Ascending aorta (tissue), 2 donors: ENCODE measurements around the gene PCBP1. TPM values are rescaled to one million over a fixed set of nuclear protein-coding genes. Genes with fewer than 3 reads are reported as not detected.

ENCODE experiments used
- DNase-seq, 2 donors: peaks; one replicate each; pipeline ENCODE4 v3.0.0-alpha.2; 2019; ENCODE audit warnings: low spot score in 2 of 2
- H3K27ac ChIP-seq, 2 donors: fragments of 200-600 bp; sonication (generic); one replicate each; pipeline ENCODE4 v1.5.1; 2016 to 2017; ENCODE audit warnings: mild to moderate bottlenecking in 1 of 2
- H3K27me3 ChIP-seq: fragments of 200-600 bp; sonication (generic); one replicate; pipeline ENCODE4 v1.5.1; 2017
- H3K36me3 ChIP-seq, 2 donors: fragments of 200-600 bp; sonication (generic); one replicate each; pipeline ENCODE4 v1.5.1; 2016
- H3K4me1 ChIP-seq, 2 donors: fragments of 200-600 bp; sonication (generic); one replicate each; pipeline ENCODE4 v1.5.1; 2016 to 2017; ENCODE audit warnings: mild to moderate bottlenecking in 1 of 2
- H3K4me3 ChIP-seq, 2 donors: fragments of 200-600 bp; sonication (generic); one replicate each; pipeline ENCODE4 v1.5.1; 2016 to 2017; ENCODE audit warnings: mild to moderate bottlenecking in 1 of 2
- H3K9me3 ChIP-seq, 2 donors: fragments of 200-600 bp; sonication (generic); one replicate each; pipeline ENCODE4 v1.5.1; 2016
- intact Hi-C: fragments of 100-400 bp; cut with DNase I; formaldehyde crosslinking; loops from one replicate; pipeline ENCODE4 v1.15.1; 2023
- total RNA-seq: library from RNA; depleted of rRNA; stranded (reverse); fragments of >200 nt; gene quantifications from one replicate; pipeline ENCODE4 v1.1.0, GENCODE V29; 2016
- TF ChIP-seq, protein P1 (sequence below), 3 experiments: fragments of 200-600 bp in 2 of 3; fragments of 450-650 bp in 1 of 3; sonication (generic) in 2 of 3; IDR thresholded peaks; one replicate each; pipeline ENCODE4 v1.5.1; 2016 to 2019; ENCODE audit warnings: antibody characterized with exemption in 3 of 3, mild to moderate bottlenecking in 1 of 3, moderate library complexity in 1 of 3

Gene PCBP1
- total RNA-seq, 1 donor from 2014 or later, result 227 TPM

DNA sequence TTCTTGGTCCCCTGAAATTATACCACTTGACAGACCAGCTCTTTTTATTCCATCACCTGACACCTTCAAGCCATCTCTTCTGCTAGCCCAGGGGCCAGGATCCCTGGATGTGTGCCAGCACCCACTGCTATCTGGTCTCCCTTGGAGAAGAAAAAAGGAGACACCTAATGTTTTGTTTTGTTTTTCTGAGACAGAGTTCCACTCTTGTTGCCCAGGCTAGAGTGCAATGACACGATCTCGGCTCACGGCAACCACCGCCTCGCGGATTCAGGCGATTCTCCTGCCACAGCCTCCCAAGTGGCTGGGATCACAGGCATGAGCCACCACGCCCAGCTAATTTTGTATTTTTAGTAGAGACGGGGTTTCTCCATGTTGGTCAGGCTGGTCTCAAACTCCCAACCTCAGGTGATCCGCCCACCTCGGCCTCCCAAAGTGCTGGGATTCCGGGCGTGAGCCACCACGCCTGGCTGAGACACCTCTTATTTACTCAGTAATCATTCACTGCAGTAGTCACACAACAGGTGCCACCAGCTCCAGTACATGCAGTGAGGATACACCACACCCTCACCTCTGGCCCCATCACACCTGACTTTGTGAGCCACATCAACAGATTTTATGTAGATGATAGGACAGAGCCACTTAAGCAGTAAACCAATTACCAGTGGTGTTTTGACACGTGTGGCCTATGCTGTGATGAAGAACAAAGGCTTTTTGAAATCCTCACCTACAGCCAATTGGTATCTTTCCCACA, 42.8 kb upstream of the PCBP1 start:
- Histone ChIP-seq H3K27ac (no peak overlapping the region), H3K4me3 (no peak overlapping the region), H3K27me3 (no peaks in the 10 kb centered on the region), H3K36me3 (peaks cover 19 to 23% of the 10 kb centered on the region in 2 donors), H3K4me1 (no peaks in the 10 kb centered on the region), H3K9me3 (no peaks in the 10 kb centered on the region)
- TF ChIP-seq, protein P1, sequence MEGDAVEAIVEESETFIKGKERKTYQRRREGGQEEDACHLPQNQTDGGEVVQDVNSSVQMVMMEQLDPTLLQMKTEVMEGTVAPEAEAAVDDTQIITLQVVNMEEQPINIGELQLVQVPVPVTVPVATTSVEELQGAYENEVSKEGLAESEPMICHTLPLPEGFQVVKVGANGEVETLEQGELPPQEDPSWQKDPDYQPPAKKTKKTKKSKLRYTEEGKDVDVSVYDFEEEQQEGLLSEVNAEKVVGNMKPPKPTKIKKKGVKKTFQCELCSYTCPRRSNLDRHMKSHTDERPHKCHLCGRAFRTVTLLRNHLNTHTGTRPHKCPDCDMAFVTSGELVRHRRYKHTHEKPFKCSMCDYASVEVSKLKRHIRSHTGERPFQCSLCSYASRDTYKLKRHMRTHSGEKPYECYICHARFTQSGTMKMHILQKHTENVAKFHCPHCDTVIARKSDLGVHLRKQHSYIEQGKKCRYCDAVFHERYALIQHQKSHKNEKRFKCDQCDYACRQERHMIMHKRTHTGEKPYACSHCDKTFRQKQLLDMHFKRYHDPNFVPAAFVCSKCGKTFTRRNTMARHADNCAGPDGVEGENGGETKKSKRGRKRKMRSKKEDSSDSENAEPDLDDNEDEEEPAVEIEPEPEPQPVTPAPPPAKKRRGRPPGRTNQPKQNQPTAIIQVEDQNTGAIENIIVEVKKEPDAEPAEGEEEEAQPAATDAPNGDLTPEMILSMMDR (IDR thresholded peaks at IDR 0.05), result no peak
- DNase-seq, result no peak
- intact Hi-C loops, result no loop called here

DNA sequence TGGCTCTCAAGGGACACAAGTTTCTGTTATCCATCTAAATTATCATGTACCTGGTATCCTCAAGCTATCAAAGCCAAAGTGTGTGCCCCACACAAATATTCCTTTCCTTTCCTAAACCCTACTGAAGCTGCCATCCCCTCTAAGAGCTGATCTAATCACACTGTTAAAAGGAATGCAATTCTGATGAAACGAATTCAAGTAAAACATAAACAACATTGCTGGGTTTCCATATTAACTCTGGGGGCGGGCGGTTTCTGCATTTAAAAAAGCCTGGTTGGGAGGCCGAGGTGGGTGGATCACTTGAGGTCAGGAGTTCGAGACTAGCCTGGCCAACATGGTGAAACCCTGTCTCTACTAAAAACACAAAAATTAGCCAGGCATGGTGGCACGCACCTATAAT, 41.9 kb upstream of the PCBP1 start:
- DNase-seq, result no peak
- peaks cover 25 to 32% of the 10 kb centered on the region in 2 donors for H3K36me3 ChIP-seq
- no peaks in the 10 kb centered on the region for H3K9me3 ChIP-seq
- H3K27ac ChIP-seq, result no peak overlapping the region
- TF ChIP-seq, protein P1 (IDR thresholded peaks at IDR 0.05), result no peak
- intact Hi-C loops, result no loop called here
- H3K4me1 ChIP-seq, result no peaks in the 10 kb centered on the region
- no peak overlapping the region for H3K4me3 ChIP-seq
- no peaks in the 10 kb centered on the region for H3K27me3 ChIP-seq

DNA sequence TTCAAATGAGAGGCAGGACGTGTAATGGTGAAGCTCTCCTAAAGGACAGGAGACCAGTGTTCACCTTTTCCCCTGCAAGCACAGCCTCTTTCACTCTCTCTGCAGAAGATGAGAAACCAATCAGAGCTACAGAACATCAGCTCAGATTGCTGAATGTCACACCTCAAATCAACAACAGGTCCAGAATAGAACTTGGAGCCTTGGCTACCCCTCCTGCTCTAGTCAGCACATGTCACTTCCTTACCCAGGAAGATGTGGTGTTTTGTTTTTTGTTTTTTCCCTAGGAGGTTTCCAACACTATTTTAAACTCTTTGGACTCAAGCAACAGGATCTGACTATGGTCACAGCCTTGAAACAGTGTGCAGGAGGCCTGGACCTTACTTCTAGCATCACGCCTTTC, 41.3 kb upstream of the PCBP1 start:
- Histone ChIP-seq H3K4me3 (no peak overlapping the region), H3K4me1 (no peaks in the 10 kb centered on the region), H3K27me3 (no peaks in the 10 kb centered on the region), H3K27ac (no peak overlapping the region), H3K9me3 (no peaks in the 10 kb centered on the region), H3K36me3 (peaks cover 28 to 37% of the 10 kb centered on the region in 2 donors)
- TF ChIP-seq, protein P1 (IDR thresholded peaks at IDR 0.05), result no peak
- no peak for DNase-seq
- intact Hi-C loops, result no loop called here

DNA sequence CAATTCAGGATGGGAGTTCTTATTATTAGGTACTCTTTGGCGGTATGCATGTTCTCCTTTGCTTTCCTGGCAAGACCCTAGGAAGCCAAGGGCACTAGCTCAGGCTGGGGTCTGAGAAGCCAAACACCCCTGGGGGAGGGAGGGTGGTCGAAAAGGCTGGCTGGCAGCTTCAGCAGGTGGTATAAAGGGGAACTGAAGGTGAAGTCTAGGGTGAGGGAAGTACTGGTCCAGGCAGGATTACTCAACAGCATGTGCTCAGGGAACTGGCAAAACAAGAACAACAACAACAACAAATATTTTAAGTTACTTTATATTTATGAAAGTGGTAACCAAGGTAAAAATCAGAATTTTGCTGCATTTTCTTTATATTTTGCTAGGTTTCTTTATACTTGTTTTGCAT, 40.7 kb upstream of the PCBP1 start:
- no peak for DNase-seq
- Histone ChIP-seq H3K4me1 (no peaks in the 10 kb centered on the region), H3K36me3 (peaks cover 28 to 39% of the 10 kb centered on the region in 2 donors), H3K27me3 (no peaks in the 10 kb centered on the region), H3K4me3 (no peak overlapping the region), H3K27ac (no peak overlapping the region), H3K9me3 (no peaks in the 10 kb centered on the region)
- TF ChIP-seq, protein P1 (IDR thresholded peaks at IDR 0.05), result no peak
- intact Hi-C loops, result no loop called here

DNA sequence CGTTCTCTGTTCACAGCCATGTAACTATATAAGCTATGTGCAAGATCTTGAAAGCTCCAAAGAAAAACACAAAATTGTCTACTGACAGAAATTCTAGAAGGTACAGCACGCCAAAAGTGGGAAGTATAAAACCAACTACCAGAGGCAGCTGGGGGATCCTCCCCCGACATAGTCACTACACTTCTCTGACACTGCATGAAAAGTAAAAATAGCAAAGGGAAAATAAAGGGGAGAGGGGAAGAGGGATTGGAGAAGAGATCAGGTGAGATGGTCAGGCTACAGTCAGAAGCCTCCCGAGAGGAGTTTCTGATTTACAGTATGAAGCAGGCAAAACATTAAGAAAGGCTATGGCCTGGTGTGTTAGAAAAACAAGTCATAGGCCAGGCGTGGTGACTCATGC, 39.8 kb upstream of the PCBP1 start:
- Histone ChIP-seq H3K27ac (no peak overlapping the region), H3K9me3 (no peaks in the 10 kb centered on the region)

More for the DNA sequence above, 39.8 kb upstream of the PCBP1 start:
- TF ChIP-seq, protein P1 (IDR thresholded peaks at IDR 0.05), result no peak
- Histone ChIP-seq H3K4me3 (no peak overlapping the region), H3K4me1 (no peaks in the 10 kb centered on the region), H3K27me3 (no peaks in the 10 kb centered on the region), H3K36me3 (peaks cover 29 to 47% of the 10 kb centered on the region in 2 donors)
- DNase-seq, result no peak
- intact Hi-C loops, result no loop called here
